PC-3 (cell line): ENCODE results near the gene NPNT. TPM values are rescaled to one million over a fixed set of nuclear protein-coding genes. Genes with fewer than 3 reads are reported as not detected.

ENCODE experiments used
- ATAC-seq: fragments of 200-7000 bp; cut with Tn5 transposase; 2 replicates; pipeline ENCODE4 v1.9.1; 2020; ENCODE audit warnings: mild to moderate bottlenecking, moderate library complexity
- BruUV-seq: library from RNA; stranded (reverse); fragments of 400-500 nt; replicated peaks from 2 replicates; lab custom pipeline; 2021; lab: Mats Ljungman, UMichigan
- CTCF ChIA-PET: fragments of 300-600 bp; sonication (Branson Sonifier 250); formaldehyde crosslinking; loops from one replicate; lab custom pipeline; 2022; ENCODE audit warnings: antibody characterized with exemption; lab: Charles Lee
- POLR2A ChIA-PET: fragments of 300-600 bp; sonication (Branson Sonifier 250); formaldehyde crosslinking; loops from one replicate; lab custom pipeline; 2022; ENCODE audit warnings: antibody characterized with exemption; ENCODE audit not compliant: unreplicated experiment; lab: Charles Lee
- DNase-seq: peaks from one replicate; pipeline ENCODE4 v3.0.0-alpha.2; 2015
- H2AFZ ChIP-seq: fragments of 300-600 bp; sonication (generic); 2 replicates; pipeline ENCODE4 v1.6.0; 2016; ENCODE audit warnings: antibody characterized with exemption, low read length
- H3F3A ChIP-seq: fragments of 300-600 bp; sonication (generic); one replicate; pipeline ENCODE4 v1.6.0; 2017; ENCODE audit warnings: antibody characterized with exemption, low read length, control low read depth, mild to moderate bottlenecking; ENCODE audit not compliant: unreplicated experiment
- H3K27ac ChIP-seq: fragments of 300-600 bp; sonication (generic); 2 replicates; pipeline ENCODE4 v1.5.1; 2016; ENCODE audit warnings: mild to moderate bottlenecking, low read length
- H3K27me3 ChIP-seq: fragments of 300-600 bp; sonication (generic); 2 replicates; pipeline ENCODE4 v1.6.1; 2016; ENCODE audit warnings: low read length, mixed read lengths
- H3K36me3 ChIP-seq: fragments of 300-600 bp; sonication (generic); 2 replicates; pipeline ENCODE4 v1.6.1; 2016; ENCODE audit warnings: low read depth, mixed run types, low read length, mixed read lengths
- H3K4me1 ChIP-seq: fragments of 300-600 bp; sonication (generic); 2 replicates; pipeline ENCODE4 v1.5.1; 2016; ENCODE audit warnings: low read length; ENCODE audit not compliant: insufficient read depth
- H3K4me2 ChIP-seq: fragments of 300-600 bp; sonication (generic); 2 replicates; pipeline ENCODE4 v1.6.0; 2016; ENCODE audit warnings: low read length
- H3K4me3 ChIP-seq: fragments of 300-600 bp; sonication (generic); 2 replicates; pipeline ENCODE4 v1.5.1; 2016; ENCODE audit warnings: mild to moderate bottlenecking, low read length, mixed read lengths
- H3K79me2 ChIP-seq: fragments of 300-600 bp; sonication (generic); 2 replicates; pipeline ENCODE4 v1.6.1; 2017; ENCODE audit warnings: low read length, mixed read lengths
- H3K9ac ChIP-seq: fragments of 300-600 bp; sonication (generic); 2 replicates; pipeline ENCODE4 v1.6.0; 2016; ENCODE audit warnings: mild to moderate bottlenecking, low read length
- H3K9me2 ChIP-seq: fragments of 300-600 bp; sonication (generic); replicated peaks from 2 replicates; pipeline ENCODE4 v1.6.1; 2016; ENCODE audit warnings: mixed run types, low read length, mixed read lengths
- H3K9me3 ChIP-seq: fragments of 300-600 bp; sonication (generic); 2 replicates; pipeline ENCODE4 v1.6.1; 2016; ENCODE audit warnings: low read length, mixed read lengths
- H4K20me1 ChIP-seq: fragments of 300-600 bp; sonication (generic); 2 replicates; pipeline ENCODE4 v1.6.1; 2016; ENCODE audit warnings: low read length, mixed read lengths
- CTCF ChIP-seq: fragments of 300-600 bp; sonication (generic); conservative IDR thresholded peaks from 2 replicates; pipeline ENCODE4 v1.5.1; 2017; ENCODE audit warnings: antibody characterized with exemption, low read depth, mild to moderate bottlenecking, low read length
- EZH2 ChIP-seq: fragments of 300-600 bp; sonication (generic); IDR thresholded peaks from one replicate; pipeline ENCODE4 v1.6.1; 2017; ENCODE audit warnings: antibody characterized with exemption, mild to moderate bottlenecking, low read length; ENCODE audit not compliant: unreplicated experiment
- EZH2phosphoT487 ChIP-seq: fragments of 300-600 bp; sonication (generic); IDR thresholded peaks from 2 replicates; pipeline ENCODE4 v1.6.1; 2018; ENCODE audit warnings: mild to moderate bottlenecking, antibody characterized with exemption, low read length, borderline replicate concordance
- intact Hi-C: fragments of 100-400 bp; cut with micrococcal nuclease; formaldehyde crosslinking; loops from 2 replicates; pipeline ENCODE4 v1.9.0; 2023
- total RNA-seq: library from RNA; depleted of rRNA; stranded (reverse); fragments of >200 nt; gene quantifications from 2 replicates; pipeline ENCODE4 v1.2.3, GENCODE V29; 2014

NPNT gene
- total RNA-seq, 1 experiment from 2014 or later: 29.7 TPM

- no peak for TF ChIP-seq EZH2phosphoT487
- no peak for TF ChIP-seq CTCF
- CTCF ChIA-PET: no interaction called here
- H3F3A ChIP-seq: no peaks in the 10 kb centered on the region
- H3K9ac ChIP-seq: peak overlapping the region; percentile 71
- DNase-seq (peak; percentile 70), ATAC-seq (peak; percentile 57)
- no peak overlapping the region; the same call in 1 of the 2 replicates for H3K4me3 ChIP-seq
- peak overlapping the region; percentile 95 for H3K27ac ChIP-seq
- intact Hi-C loops: no loop called here
- H3K4me2 ChIP-seq: peak overlapping the region; percentile 64
- no peaks in the 10 kb centered on the region for H3K9me2 ChIP-seq
- H2AFZ ChIP-seq: peak overlapping the region; percentile 55; the same call in 1 of the 2 replicates
- no TSS peak for BruUV-seq
- POLR2A ChIA-PET: no interaction called here
- no peaks in the 10 kb centered on the region for H3K79me2 ChIP-seq
- no peaks in the 10 kb centered on the region for H4K20me1 ChIP-seq
- H3K4me1 ChIP-seq: peaks cover 33% of the 10 kb centered on the region
- H3K27me3 ChIP-seq: no peaks in the 10 kb centered on the region
- no peaks in the 10 kb centered on the region for H3K9me3 ChIP-seq
- no peaks in the 10 kb centered on the region for H3K36me3 ChIP-seq
These were observed 94.4 kb downstream of the NPNT start for GRCh38 chr4:105989485-105990242.

GRCh38 chr4:105990933-105991332 is 95.7 kb downstream of the NPNT start:
- ATAC-seq (peak; percentile 70), DNase-seq (peak; percentile 97)
- H3F3A ChIP-seq: no peaks in the 10 kb centered on the region
- peaks cover 33% of the 10 kb centered on the region for H3K4me1 ChIP-seq
- no peaks in the 10 kb centered on the region for H3K9me2 ChIP-seq
- no peaks in the 10 kb centered on the region for H4K20me1 ChIP-seq
- H3K4me3 ChIP-seq: no peak overlapping the region
- H2AFZ ChIP-seq: peak overlapping the region; percentile 55
- peak overlapping the region; percentile 64 for H3K4me2 ChIP-seq
- peak overlapping the region; percentile 95 for H3K27ac ChIP-seq
- BruUV-seq: no TSS peak
- CTCF ChIA-PET: no interaction called here
- H3K79me2 ChIP-seq: no peaks in the 10 kb centered on the region
- peak overlapping the region; percentile 71 for H3K9ac ChIP-seq
- H3K27me3 ChIP-seq: no peaks in the 10 kb centered on the region
- no peak for TF ChIP-seq EZH2phosphoT487
- no peak for TF ChIP-seq CTCF
- no peak for TF ChIP-seq EZH2
- intact Hi-C loops: no loop called here
- H3K36me3 ChIP-seq: no peaks in the 10 kb centered on the region
- POLR2A ChIA-PET: interaction anchor here (0.6 kb wide), 1 partner anchor 844 kb away, joined by 3 read pairs; the partner anchor contains the start of gene TET2
- H3K9me3 ChIP-seq: no peaks in the 10 kb centered on the region

- no peak for DNase-seq
- CTCF ChIA-PET: no interaction called here
- H3K27ac ChIP-seq: peak overlapping the region; percentile 95
- no peaks in the 10 kb centered on the region for H3F3A ChIP-seq
- H3K36me3 ChIP-seq: no peaks in the 10 kb centered on the region
- no TSS peak for BruUV-seq
- no peaks in the 10 kb centered on the region for H4K20me1 ChIP-seq
- no peaks in the 10 kb centered on the region for H3K79me2 ChIP-seq
- H3K9me2 ChIP-seq: no peaks in the 10 kb centered on the region
- no peak for TF ChIP-seq EZH2
- TF ChIP-seq EZH2phosphoT487: no peak
- no peak for TF ChIP-seq CTCF
- no peak overlapping the region for H3K4me3 ChIP-seq
- no peak overlapping the region for H2AFZ ChIP-seq
- POLR2A ChIA-PET: no interaction called here
- H3K9ac ChIP-seq: no peak overlapping the region
- H3K9me3 ChIP-seq: no peaks in the 10 kb centered on the region
- no peaks in the 10 kb centered on the region for H3K27me3 ChIP-seq
- intact Hi-C loops: no loop called here
- no peak for ATAC-seq
- H3K4me2 ChIP-seq: peak overlapping the region; percentile 37
- H3K4me1 ChIP-seq: peaks cover 33% of the 10 kb centered on the region
These were observed 96.5 kb downstream of the NPNT start for GRCh38 chr4:105991726-105992125.
